ENCODE measurements around the gene ZNF80.

- TF ChIP-seq EZH2phosphoT487 (IDR thresholded peaks at IDR 0.05; ENCODE audit: low read length) (no peak), CTCF (IDR thresholded peaks at IDR 0.05; ENCODE audit: low read length) (no peak)
Measured at GRCh38 chr3:114234745-114235144, 2.6 kb downstream of the ZNF80 start.

Data from MM.1S (cell line).